COLO668 (cell line): ENCODE data around the gene NABP1.

Experiments used
- DNase-seq: peaks from one replicate; lab custom pipeline; 2025; ENCODE audit not compliant: unreplicated experiment; lab: John Stamatoyannopoulos, UW

NABP1 gene

GRCh38 chr2:191649519-191649918 lies 28.4 kb upstream of the NABP1 start:
- no peak for DNase-seq

GRCh38 chr2:191650896-191651773 lies 26.8 kb upstream of the NABP1 start:
- DNase-seq: no peak

- DNase-seq: no peak
These were observed 24.1 kb upstream of the NABP1 start for GRCh38 chr2:191653667-191654391.

DNA sequence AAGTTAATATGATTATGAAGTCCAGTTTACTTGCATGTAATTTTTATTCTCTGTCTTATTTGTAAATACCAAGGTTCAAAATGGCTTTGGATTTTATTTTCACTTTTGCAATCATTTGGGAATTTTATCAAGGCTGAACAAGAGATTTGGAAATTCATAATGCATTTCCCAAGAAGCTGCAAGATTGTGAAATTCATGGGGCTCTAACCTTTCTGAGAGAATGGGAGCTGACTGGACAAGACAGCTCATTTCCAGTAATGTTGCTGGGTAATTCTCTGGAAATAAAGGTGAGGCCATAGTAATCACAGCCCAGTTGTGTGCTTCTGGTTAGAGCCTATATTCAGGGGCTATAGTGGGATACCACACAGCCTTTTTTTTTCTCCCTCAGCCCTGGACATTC lies 21.5 kb upstream of the NABP1 start:
- no peak for DNase-seq

DNA sequence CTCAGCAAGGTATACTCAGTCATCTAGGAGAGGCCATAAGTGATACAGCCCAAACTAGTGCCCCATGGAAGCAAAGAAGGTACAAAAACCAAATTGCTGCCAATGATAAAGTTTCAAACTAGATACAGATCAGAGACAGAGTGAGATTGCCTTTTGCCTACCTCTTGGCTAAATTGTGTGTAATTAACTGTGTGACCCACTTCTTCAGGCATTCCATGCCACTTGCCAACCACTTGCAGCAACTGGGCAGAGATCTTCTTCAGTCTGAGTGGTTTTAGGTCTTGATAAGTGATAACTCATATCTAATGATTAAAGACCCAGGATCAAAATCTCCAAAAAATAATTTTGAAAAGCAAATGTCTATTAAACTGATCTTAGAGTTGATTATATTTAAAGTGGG lies 21.1 kb upstream of the NABP1 start:
- no peak for DNase-seq

DNA sequence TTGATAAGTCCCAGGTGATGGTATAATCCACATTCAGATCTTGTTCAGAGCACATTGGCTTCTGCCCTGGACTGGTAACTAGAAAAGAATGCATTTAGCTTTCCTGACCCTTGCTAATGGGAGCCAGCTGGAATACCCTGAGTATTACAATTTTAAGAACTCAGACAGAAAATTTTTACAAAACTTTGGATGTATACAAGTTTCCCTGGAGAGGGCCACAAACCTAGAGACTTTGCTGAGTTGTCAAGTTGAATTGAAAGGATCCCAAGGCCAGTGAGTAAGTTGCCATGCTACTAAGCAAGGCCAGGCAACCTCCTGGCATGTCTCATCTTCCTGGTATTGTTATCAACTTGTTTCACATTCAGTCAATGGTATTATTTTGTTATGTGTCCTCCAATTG lies 20.0 kb upstream of the NABP1 start:
- no peak for DNase-seq

DNA sequence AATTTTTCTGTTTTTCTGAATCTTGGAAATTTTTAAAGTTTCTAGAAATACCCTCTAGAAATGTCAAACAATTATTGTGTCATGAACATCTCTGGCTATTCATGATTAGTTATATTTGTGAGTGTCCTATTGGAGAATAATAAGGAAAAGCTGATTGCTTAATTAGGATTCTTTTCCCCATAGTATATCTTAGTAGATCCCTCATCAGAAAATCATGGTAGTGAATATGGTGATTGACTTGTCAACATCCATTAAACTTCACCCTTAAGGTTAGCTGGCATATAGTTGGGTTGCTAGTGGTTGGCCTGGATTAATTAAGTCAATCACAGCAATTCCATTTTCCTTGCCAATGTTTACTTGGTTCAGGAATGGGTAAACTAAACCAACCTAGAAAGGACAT lies 18.7 kb upstream of the NABP1 start:
- DNase-seq: no peak

DNA sequence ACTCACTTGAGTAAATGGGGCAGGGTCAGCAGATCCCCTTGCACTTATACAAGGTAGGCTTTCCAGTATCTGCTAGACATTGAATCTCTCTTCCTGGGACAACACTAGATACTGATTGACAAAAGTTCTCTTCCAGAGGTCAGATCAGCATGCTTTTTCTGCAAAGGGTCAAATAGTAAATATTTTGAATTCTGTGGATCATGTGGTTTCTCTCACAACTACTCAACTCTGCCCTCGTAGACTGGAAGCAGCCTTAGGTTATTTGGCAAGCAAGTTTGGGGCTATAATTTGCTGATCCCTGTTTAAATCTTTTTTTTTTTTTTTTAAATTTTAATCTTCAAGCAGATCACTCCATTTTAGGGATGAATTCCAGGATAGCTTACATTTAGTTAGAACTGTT lies 17.4 kb upstream of the NABP1 start:
- no peak for DNase-seq

DNA sequence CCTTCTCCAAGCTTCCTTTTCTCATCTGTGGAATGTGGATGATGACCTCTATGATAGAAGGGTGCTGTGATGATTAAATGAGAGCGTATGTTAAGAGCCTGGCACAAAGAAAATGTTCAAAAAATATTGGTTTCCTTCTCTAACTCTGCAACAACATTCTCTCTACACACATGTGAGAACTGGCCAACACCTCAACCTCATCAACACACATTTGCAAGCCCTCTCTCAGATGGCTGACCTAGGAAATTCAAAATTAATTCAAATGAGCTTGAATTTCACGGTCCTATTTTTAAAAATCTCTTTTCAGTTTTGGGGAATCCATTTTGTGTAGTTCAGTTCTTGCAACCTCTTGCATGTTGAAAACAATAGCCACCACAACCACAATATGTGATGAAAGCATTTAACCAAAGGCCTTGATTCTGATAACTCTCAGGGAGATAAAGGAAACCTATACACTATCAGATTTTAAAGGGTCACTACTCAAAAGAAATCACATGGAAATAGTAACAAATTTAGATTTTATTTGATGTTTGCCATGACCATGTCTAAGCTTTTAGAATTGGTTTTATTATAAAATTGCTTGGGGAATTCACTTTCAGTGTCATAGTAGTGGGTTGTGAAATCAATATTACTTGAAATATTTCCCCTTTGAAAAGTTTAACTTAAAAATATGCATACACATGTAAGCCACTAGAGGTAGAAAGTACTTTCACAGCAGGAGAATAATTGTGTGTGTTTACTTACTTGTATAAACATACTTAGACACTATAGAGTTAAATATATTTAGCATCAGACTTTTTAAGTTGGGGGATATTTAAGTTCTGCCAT lies 16.6 kb upstream of the NABP1 start:
- DNase-seq: no peak

DNA sequence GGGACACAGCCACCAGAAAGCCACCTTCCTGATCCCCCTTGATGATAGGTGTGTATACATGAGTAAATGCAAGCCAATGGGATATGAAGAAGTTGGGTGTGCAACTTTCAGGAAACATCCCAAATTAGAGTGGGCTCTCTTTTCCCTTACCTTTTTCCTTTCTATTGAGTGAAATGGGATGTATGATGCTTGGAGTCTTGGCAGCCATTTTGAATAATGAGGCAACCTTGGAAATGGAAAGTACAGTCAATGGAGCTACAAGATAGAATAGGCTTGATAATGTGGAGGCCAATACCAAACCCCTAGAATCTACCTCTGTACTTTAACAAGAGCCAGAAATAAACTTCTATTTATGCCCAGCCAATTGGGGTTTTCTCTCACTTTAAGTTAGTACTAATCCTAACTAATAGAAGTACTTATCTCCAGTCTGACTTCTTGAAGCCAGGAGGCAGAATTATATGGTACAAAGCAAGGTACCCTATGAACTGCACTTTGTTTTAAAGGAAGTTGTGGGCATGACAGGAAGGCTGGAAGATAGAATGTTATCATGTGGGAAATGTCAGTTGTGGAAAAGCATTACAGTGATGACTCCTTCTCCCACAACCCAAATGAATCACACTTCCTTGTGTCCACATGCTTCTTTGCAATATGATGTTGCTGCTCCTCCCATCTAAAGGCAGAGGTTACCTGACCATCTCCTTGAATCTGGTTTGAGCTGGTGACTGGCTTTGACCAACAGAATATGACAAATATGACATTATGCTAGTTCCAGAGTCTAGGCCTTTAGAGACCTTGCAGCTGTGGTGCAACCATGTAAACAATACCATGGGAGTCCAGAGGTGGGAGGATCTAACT lies 12.9 kb upstream of the NABP1 start:
- no peak for DNase-seq

GRCh38 chr2:191666226-191666625 lies 11.7 kb upstream of the NABP1 start:
- no peak for DNase-seq

- DNase-seq: no peak
These were observed 11.2 kb upstream of the NABP1 start for GRCh38 chr2:191666732-191667131.

GRCh38 chr2:191670076-191670475 lies 7.9 kb upstream of the NABP1 start:
- no peak for DNase-seq

- no peak for DNase-seq
These were observed 7.1 kb upstream of the NABP1 start for GRCh38 chr2:191670787-191671186.

GRCh38 chr2:191675807-191676721 lies 1.9 kb upstream of the NABP1 start:
- no peak for DNase-seq

DNA sequence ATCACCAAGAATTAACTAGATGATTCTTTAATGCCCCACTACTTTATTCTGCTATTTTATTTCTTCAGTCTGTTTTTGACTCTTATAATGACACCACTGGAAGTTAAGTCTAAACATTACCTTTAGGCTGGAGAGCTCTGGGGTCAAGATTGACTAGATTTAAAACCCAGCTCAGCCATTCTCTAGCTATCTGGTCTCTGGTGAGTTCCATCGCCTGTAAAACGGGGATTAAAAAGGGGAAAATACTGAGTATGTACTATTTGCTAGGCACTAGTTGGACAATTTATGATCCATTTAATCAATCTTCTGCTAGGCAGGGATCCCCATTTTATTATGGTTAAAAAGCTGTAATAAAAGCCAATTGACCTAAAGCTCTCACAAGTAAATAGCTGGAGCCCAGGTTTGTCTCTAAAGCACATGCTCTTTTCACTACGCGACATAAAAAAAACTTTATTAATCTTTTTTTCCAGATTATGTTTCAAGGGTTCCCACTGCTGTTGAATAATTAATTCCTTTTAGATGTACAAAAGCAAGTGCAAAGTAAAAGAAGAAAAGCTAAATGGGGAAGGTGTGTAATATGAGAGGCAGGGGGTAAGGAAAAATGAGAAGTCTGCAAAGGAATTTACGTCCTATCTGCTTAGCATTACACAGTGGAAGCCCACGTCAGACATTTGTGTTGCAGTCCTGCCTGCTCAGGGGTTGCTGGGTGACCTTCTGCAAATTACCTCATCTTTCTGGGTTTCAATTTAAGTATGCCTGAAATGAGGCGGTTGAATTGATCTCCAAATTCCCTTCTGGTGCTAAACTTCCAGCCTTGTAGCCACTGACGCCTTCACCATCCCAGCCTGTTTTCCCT lies 918 bp upstream of the NABP1 start:
- peak; percentile 27 for DNase-seq

DNA sequence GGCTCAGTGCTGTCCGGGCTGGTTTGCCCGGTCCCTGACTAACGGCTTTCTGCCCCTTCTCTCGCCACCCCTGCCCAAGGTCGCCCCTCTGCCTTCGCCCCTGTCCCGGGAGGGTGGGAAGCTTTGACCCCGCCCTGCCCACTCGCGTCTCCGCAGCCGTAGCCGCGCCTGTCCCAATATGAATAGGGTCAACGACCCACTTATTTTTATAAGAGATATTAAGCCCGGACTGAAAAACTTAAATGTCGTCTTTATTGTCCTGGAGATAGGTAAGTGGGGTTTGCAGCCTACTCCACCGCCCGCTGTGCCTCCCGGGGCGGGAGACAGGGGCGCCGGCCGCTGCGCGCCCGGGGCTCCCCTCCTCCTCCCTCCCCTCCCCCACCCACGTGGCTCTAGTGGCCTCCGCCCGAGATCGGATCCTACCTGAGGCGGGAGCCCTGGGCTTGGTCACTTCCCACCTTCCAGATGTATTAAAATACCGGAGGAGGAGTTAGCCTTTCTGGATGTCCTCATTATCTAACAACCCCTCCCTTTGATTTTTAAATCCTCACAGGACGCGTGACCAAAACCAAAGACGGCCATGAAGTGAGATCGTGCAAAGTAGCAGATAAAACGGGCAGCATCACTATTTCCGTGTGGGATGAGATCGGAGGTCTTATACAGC lies 633 bp downstream of the NABP1 start:
- peak; percentile 66 for DNase-seq
